NCI-H2081 treated with DMSO at 0.1 percent for 48 hours (cell line): ENCODE results near the gene ROBO1.
"Not testable (repeated sequence)": the region's sequence is repeated elsewhere in the genome, so short reads cannot be mapped to it uniquely, and the experiment has no call there.

Source experiments
- DNase-seq: peaks from one replicate; lab custom pipeline; 2025; lab: John Stamatoyannopoulos, UW

ROBO1 gene

GRCh38 chr3:79245284-79246138 lies 522.3 kb downstream of the ROBO1 start:
- DNase-seq = no peak

DNA sequence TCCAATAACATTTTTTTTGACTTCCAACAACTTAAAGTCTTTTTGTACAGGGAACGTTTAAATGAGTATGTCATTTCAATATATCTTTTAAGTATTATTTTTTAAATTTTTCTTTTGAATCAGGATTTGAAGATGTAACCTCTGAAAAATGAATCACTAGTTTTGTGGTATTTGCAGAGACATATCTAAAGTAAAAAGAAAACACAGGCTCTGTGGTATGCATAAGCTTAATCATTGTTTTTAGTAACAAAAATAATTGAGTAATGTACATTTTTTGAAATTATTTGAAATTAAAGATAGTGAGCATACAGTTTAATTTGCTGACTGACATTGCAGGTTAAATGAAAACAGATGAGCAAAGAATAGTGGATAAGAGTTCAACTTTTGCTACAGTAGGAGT lies 531.3 kb downstream of the ROBO1 start:
- no peak for DNase-seq

DNA sequence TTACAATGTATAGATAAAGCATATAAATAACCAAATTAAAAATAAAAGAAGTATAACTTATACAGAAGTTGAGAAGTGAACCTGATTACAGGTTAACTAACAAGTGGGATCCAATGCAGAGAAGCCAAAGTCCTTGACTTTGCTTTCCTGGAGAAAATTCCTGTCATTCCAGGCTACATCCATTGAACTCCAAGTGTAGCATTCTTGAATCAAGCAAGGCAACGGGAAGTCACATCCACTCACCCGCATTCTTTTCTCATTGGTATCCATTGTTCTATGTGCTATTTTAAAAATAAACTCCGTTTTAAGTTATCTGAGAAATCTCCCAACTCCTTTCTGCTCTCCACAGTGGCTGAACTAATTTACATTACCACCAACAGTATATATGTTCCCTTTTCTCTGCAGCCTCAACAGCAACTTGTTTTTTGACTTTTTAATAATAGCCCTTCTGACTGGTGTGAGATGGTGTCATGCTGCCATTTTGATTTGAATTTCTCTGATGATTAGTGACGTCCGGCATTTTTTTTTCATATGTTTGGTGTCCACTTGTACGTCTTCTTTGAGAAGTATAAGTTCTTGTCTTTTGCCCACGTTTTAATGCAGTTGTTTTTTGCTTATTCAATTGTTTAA lies 534.3 kb downstream of the ROBO1 start:
- no peak for DNase-seq

DNA sequence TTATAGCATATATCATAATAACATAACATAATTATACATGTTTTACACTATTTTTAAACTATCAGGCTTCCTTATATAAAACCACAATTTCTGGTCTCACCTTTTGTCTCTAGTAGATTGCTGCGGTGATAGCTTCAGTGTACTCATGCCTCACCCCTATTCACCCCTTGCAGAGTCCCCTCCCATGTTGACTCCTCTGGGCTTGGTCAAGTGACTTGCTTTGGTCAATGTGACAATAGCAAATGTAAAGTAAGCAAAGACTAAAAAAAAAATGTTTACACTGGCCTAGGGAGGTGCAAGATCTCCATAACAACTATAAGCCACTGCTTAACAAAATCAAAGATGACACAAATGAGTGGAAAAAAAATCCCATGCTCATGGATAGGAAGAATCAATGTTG lies 537.5 kb downstream of the ROBO1 start:
- DNase-seq = no peak

- DNase-seq = no peak
Observed at GRCh38 chr3:79217096-79217495, 550.7 kb downstream of the ROBO1 start.

- DNase-seq = no peak
Observed at GRCh38 chr3:79215286-79215685, 552.5 kb downstream of the ROBO1 start.

GRCh38 chr3:79211586-79212359 lies 556.0 kb downstream of the ROBO1 start:
- DNase-seq = no peak

- no peak for DNase-seq
Observed at GRCh38 chr3:79204351-79204750, 563.4 kb downstream of the ROBO1 start.

- no peak for DNase-seq
Observed at GRCh38 chr3:79203144-79203519, 564.7 kb downstream of the ROBO1 start.

GRCh38 chr3:79202471-79203143 lies 565.2 kb downstream of the ROBO1 start:
- DNase-seq = no peak

- no peak for DNase-seq
Observed at GRCh38 chr3:79200456-79200855, 567.3 kb downstream of the ROBO1 start.

GRCh38 chr3:79199966-79200365 lies 567.8 kb downstream of the ROBO1 start:
- no peak for DNase-seq

GRCh38 chr3:79187426-79187825 lies 580.4 kb downstream of the ROBO1 start:
- DNase-seq = no peak

DNA sequence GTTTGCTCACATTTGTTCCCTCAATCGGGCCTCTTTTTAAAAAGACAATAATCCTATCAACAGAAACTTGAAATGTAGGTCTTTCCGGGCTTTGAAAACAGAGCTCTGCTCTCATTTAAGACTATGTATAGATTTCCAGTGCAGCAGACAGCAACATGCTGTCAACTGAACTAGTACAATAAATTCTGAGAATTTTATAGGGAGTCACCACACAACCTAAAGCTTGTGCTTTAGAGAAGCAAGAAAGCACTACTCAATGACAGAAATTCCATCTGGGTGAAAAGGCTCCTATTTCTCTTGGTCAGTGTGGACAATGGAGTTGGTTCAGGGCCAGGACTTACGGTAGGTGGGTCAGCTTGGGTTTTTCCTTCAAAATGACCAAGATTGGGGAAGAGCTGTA lies 583.5 kb downstream of the ROBO1 start:
- DNase-seq = no peak

- no peak for DNase-seq
Observed at GRCh38 chr3:79183496-79183895, 584.3 kb downstream of the ROBO1 start.

DNA sequence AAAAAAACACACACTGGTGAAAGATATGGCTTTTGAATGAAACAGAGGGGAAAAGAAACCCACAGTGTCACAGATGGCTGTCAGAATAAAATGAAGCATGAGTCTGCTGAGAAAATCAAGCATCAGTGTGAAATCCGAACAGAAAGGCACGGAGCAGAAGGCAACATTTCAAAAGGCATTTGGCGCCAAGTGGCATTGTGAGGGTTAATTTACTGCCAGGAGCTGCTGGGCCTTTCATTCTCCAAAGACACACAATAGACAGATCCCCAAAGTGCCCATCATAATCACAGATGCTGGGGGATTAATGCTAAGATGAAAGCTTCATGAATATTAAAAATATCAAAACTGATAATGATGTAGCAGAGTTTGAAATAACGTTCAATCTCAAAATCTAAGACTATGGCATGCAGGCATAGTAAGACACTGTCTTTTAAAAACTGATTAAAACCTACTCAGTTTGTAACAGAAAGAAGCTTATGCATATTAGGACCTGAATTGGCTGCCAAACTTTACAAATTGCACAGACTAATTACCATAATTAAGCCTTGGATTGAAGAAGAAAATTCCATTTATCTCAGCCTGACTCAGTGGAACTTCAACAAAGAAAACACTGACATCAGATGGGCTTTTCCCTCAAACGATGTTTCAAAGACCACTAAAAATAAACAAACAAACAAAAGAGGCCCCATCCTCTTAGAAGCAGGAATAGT lies 589.2 kb downstream of the ROBO1 start:
- DNase-seq = no peak

GRCh38 chr3:79175870-79176269 lies 591.9 kb downstream of the ROBO1 start:
- no peak for DNase-seq

GRCh38 chr3:79173259-79173658 lies 594.5 kb downstream of the ROBO1 start:
- DNase-seq = not testable (repeated sequence)

GRCh38 chr3:79172241-79172640 lies 595.6 kb downstream of the ROBO1 start:
- no peak for DNase-seq

GRCh38 chr3:79170021-79170420 lies 597.8 kb downstream of the ROBO1 start:
- DNase-seq = no peak

DNA sequence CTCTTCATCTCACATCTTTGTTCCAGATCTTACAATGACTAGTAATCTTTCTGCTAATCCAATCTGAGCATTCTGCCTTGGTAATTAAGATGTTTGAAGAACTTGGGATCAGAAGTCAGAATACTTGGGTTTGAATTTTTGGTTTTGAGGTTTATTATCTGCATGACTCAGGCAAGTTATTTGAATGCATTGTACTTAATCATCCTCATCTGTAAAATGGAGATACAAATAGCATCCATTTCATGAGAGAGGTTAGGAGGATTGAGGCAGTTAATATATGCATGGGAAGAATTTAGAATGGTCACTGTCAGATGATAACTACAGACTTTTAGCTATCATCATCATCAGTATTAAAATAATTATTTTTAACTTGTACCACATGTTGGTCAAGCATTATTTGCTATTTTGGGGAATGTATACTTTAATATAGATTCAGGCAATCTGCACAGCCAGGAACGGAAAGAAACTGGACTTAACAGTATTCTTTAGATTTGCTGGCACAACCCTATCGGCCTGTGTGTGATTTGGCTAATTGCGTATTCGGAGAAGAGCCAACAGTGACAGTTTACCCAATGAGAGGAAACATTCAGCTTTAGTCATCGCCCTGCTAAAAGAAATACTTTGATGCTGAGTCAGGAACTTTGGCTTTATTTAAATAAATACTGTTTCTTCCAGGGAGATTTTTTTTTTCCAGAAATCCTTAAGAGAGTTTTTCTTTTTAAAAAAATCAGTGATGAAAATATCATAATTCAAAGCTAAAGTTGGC lies 600.0 kb downstream of the ROBO1 start:
- DNase-seq = no peak
